Ectodermal cell (in vitro differentiated cells): Measurements from ENCODE around the gene PARVG.

Experiments
- H3K27ac ChIP-seq: 2 replicates; pipeline ENCODE4 v1.7.0; 2013; ENCODE audit warnings: mild to moderate bottlenecking, low read depth, low read length; ENCODE audit not compliant: insufficient read depth, poor library complexity, severe bottlenecking
- H3K27me3 ChIP-seq: 2 replicates; pipeline ENCODE4 v1.7.0; 2013; ENCODE audit warnings: mild to moderate bottlenecking, low read length; ENCODE audit not compliant: insufficient read depth, control insufficient read depth, poor library complexity, severe bottlenecking
- H3K36me3 ChIP-seq: one replicate; pipeline ENCODE4 v1.7.0; 2013; ENCODE audit warnings: low read length; ENCODE audit not compliant: control insufficient read depth, insufficient read depth
- H3K4me1 ChIP-seq: one replicate; pipeline ENCODE4 v1.7.0; 2013; ENCODE audit warnings: low read length; ENCODE audit not compliant: control insufficient read depth, insufficient read depth
- H3K4me3 ChIP-seq: 2 replicates; pipeline ENCODE4 v1.7.0; 2013; ENCODE audit warnings: low read depth, low read length, control low read depth; ENCODE audit not compliant: insufficient read depth
- H3K9me3 ChIP-seq: 2 replicates; pipeline ENCODE4 v1.7.0; 2013; ENCODE audit warnings: mild to moderate bottlenecking, low read length, moderate library complexity; ENCODE audit not compliant: control insufficient read depth
- WGBS, 2 experiments: methylation state at CpG; one replicate each; pipeline ENCODE4 v1.1.7; 2013; ENCODE audit warnings: missing lambda C conversion rate in 2 of 2; 5-methylcytosine and 5-hydroxymethylcytosine counted together

Gene PARVG

DNA sequence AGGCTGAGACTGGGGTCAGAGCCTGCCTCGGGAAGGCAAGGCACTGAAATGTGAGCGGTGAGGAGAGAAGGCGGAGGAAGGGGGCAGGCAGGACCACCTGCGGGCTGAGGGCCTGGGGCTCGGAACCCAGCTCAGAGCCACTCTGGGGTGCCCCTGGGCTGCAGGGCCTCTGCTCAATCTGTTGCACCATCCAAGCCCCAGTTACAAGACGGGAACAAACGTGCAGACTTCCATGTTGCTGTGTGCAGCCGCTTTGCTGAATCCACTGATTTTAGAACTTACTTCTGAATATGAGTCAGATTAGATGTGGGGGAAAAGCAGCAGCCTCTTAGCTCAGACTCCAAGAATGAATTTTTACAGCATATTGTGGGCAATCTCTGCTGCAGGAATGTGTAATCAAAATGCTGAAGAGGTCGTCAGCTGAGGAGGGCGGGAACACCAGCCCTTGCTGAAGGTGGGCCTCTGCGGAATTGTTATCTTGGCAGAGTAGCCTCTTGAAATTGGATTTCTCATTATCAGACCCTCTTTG, 21.6 kb downstream of the PARVG start:
- 79 to 81% methylated on average over 11 of the region's 11 CpGs for WGBS, 2 experiments

DNA sequence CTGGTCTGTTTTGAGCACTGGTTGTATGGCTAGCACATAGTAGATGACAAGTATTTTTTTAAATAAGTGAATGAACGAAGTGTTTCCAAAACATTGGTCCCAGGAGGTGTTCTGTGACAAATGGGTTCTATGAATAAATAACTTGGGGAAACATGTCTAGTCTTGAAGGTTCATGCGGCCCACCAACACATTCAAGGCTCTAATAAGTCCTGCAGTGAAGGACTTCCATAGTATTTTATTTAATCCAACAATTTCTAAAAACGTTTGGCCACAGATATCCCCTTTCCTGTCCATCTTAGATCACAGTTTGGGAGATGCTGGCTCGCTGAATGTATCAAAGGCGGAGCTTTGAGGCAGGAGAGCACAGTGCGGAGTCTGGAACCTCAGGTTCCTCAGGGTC, 22.5 kb downstream of the PARVG start:
- WGBS, 2 experiments = 93 to 94% methylated on average over 6 of the region's 6 CpGs
- no peaks in the 10 kb centered on the region for H3K27me3 ChIP-seq
- no peaks in the 10 kb centered on the region for H3K9me3 ChIP-seq
- H3K36me3 ChIP-seq = no peaks in the 10 kb centered on the region
- no peak overlapping the region for H3K4me3 ChIP-seq
- no peak overlapping the region for H3K27ac ChIP-seq
- no peaks in the 10 kb centered on the region for H3K4me1 ChIP-seq

More for the DNA sequence above, 21.6 kb downstream of the PARVG start:
- H3K4me1 ChIP-seq = no peaks in the 10 kb centered on the region
- H3K9me3 ChIP-seq = no peaks in the 10 kb centered on the region
- H3K36me3 ChIP-seq = no peaks in the 10 kb centered on the region
- H3K27ac ChIP-seq = no peak overlapping the region
- H3K4me3 ChIP-seq = no peak overlapping the region
- no peaks in the 10 kb centered on the region for H3K27me3 ChIP-seq

DNA sequence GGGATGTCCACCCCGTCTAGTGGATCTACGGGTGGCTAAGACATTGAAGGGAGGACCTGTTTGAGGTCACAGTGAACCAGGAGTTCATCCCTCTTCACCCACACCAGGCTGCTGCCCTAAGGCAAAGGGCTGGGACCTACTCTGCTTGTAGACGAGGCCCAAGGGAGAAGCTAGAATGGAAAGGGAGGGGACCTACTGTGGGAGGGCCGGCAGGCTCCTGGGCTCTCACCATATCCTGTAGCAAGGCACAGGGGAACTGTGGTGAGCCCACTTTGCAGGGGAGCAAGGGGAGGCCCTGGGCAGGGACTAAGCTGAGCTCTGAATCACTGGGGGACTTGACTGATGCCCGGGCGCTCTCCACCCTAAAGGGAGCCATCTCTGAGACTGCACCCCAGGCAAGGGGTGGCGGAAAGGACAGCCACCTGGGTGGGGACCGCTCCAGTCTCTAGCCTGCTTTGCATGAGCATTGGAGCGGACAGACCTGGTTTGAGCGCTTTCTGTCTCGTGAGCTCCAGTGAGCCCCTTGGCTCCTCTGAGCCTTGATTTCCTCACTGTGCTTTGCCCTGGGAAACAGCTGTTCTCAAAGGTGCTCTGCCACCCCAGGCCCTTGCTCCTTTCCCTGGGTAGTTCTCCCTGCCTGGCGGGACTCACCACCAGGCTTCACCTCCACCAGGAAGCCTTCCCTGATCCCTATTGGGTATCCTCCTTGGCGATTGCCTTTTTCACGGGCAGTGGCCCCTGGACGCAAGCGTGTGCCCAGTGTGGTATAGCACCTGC, 24.2 kb downstream of the PARVG start:
- Histone ChIP-seq H3K36me3 (no peaks in the 10 kb centered on the region), H3K4me1 (no peaks in the 10 kb centered on the region), H3K4me3 (no peak overlapping the region), H3K27me3 (no peaks in the 10 kb centered on the region), H3K9me3 (no peaks in the 10 kb centered on the region), H3K27ac (no peak overlapping the region)
- WGBS, 2 experiments = 91 to 93% methylated on average over 16 of the region's 16 CpGs

DNA sequence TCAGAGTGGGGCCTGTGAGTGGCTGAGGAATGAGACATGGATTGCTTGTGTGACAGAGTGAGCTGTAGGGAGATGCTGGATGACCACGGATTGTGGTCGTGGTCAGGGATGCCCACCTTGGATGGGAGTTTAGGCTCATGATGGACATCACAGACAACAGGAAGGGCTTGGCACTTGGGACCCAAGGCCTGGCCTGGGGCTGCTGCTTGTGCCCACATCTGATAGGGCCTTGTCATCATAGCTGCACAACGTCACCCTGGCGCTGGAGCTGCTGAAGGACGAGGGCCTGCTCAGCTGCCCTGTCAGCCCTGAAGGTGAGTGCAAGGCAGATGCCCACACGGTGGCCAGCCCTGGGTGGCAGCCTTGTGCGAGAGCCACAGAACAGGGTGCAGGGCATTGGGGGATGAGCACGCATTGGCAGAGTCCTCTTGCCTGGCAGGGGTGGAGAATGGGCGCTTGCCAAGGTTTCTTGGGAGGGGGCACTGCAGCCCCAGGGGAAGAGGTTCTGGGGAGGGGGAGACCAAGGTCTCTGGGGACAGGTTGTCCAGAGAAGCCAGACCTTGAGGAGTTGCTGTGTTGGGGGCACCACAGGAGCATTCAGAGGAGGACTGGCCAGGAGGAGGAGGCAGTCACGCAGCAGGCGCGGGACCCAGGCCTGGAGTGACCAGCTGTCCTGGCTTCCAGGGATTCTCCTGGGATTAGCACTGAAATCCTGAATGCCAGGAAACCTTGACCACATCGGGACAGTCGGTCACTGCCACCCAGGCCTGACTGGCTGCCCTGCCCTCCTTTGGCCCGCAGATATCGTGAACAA, 25.0 kb downstream of the PARVG start:
- H3K9me3 ChIP-seq = no peaks in the 10 kb centered on the region
- no peaks in the 10 kb centered on the region for H3K27me3 ChIP-seq

DNA sequence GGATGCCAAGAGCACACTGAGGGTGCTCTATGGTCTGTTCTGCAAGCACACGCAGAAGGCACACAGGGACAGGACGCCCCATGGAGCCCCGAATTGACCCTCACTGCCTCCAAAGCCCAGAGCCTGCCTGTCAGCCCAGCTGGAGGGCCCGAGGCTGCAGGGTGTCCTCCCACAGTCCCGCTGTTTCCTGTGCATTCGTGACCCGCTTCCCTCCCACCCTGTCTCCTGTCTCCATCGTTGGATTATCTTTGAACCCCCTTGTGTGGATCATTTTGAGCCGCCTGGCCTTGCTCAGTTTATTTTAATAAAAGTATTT, 25.6 kb downstream of the PARVG start:
- Histone ChIP-seq H3K4me3 (no peak overlapping the region), H3K27me3 (no peaks in the 10 kb centered on the region), H3K9me3 (no peaks in the 10 kb centered on the region), H3K4me1 (no peaks in the 10 kb centered on the region), H3K27ac (no peak overlapping the region), H3K36me3 (no peaks in the 10 kb centered on the region)
- WGBS, 2 experiments = 87 to 94% methylated on average over 9 of the region's 9 CpGs

More for the DNA sequence above, 25.0 kb downstream of the PARVG start:
- WGBS, 2 experiments = 95 to 96% methylated on average over 16 of the region's 16 CpGs
- no peak overlapping the region for H3K4me3 ChIP-seq
- H3K4me1 ChIP-seq = no peaks in the 10 kb centered on the region
- no peaks in the 10 kb centered on the region for H3K36me3 ChIP-seq
- no peak overlapping the region for H3K27ac ChIP-seq

DNA sequence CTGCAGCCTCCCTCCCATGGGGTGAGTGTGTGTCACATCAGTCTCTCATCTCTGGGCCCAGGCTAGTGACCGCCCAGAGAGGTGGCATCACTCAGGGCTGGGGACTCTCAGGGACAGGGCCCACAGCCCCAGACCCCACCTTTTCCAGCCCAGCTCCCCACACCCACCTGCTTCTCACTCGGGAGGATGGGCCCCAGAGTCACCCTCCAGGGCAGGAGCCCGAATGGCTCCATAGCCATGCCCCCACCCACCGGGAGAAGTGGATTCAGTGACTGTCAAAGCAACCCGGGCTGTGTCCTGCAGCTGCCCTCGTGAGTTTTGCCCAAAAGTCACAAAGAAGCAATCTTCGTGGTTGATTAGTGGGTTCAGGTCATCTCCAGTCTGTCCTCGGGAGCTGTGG, 26.0 kb downstream of the PARVG start:
- no peak overlapping the region for H3K27ac ChIP-seq
- no peak overlapping the region for H3K4me3 ChIP-seq
- 89% methylated on average over 8 of the region's 8 CpGs for whole genome bisulfite sequencing, 2 experiments
- no peaks in the 10 kb centered on the region for H3K36me3 ChIP-seq
- H3K9me3 ChIP-seq = no peaks in the 10 kb centered on the region
- H3K4me1 ChIP-seq = no peaks in the 10 kb centered on the region
- H3K27me3 ChIP-seq = no peaks in the 10 kb centered on the region

DNA sequence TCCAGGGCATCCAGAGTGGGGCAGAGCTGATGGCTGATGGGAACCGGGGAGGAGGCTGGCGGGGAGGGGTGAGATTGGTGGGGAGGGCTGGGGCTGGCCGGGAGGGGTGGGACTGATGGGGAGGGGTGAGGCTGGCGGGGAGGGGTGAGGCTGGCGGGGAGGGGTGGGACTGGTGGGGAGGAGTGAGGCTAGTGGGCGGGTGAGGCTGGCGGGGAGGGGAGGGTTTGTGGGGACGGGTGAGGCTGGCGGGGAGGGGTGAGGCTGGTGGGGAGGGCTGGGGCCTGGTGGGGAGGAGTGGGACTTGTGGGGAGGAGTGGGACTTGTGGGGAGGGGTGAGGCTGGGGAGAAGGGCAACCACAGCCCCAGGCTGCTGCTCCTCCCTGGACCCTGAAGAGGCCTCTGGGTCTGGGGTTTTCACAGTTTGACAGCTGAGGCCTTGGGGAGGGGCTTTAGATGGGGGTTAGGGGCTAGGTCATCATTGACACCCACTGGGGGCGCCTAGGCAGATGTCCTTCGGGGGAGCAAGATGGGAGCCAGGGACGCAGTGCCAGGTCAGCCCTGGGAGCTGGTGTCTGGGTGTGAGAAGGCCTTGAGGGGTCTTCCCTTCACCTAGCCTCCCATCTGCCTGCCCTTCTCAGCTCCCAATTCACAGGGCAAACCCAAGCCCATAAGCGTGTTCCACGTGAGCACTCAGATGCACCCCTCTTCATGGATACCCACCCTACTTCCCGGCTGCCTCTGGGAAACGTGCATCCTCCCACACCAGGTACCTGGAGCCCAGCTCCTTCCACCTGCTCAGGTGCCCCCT, 26.7 kb downstream of the PARVG start:
- H3K4me1 ChIP-seq = no peaks in the 10 kb centered on the region
- no peaks in the 10 kb centered on the region for H3K27me3 ChIP-seq
- no peaks in the 10 kb centered on the region for H3K9me3 ChIP-seq
- 82% methylated on average over 15 to 16 of the region's 16 CpGs for WGBS, 2 experiments
- H3K36me3 ChIP-seq = no peaks in the 10 kb centered on the region
- H3K4me3 ChIP-seq = no peak overlapping the region
- no peak overlapping the region for H3K27ac ChIP-seq

DNA sequence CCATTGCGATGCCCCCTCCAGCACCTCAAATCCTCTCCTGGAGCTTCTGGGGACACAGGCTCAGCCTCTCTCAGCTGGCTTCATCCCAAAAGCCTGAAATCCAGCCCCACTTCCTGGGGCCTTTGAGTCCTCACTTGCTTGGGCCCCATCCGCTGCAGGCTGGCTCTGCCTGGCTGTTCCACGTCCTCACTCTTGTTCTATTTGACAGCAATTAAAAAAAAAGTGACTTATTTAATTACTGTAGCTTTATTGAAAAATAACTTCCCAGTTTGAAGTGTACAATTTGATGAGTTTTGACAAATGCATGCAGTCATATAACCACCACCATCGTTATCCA, 27.2 kb downstream of the PARVG start:
- no peaks in the 10 kb centered on the region for H3K4me1 ChIP-seq
- no peak overlapping the region for H3K27ac ChIP-seq
- H3K4me3 ChIP-seq = no peak overlapping the region
- no peaks in the 10 kb centered on the region for H3K9me3 ChIP-seq
- WGBS, 2 experiments = 87% methylated on average over 3 to 4 of the region's 4 CpGs
- H3K36me3 ChIP-seq = no peaks in the 10 kb centered on the region
- H3K27me3 ChIP-seq = no peaks in the 10 kb centered on the region

DNA sequence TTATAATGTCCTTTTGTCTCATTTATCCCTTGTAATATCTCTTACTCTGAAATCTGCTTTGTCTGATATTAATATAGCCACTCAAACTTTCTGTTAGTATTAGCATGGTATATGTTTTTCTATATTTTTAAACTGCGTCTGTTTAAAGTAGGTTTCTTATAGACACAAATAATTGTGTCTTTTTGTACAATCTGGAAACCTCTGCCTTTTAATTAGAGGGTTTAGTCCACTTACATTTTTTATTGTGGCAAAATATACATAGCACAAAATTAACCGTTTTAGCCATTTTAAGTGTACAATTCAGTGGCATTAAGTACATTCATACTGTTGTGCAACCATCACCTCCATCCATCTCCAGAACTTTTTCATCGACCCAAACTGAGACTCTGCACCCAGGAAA, 28.6 kb downstream of the PARVG start:
- 81 to 93% methylated on average over 2 of the region's 3 CpGs for WGBS, 2 experiments
- Histone ChIP-seq H3K4me3 (no peak overlapping the region), H3K36me3 (no peaks in the 10 kb centered on the region), H3K27me3 (no peaks in the 10 kb centered on the region), H3K27ac (no peak overlapping the region), H3K9me3 (no peaks in the 10 kb centered on the region), H3K4me1 (no peaks in the 10 kb centered on the region)

DNA sequence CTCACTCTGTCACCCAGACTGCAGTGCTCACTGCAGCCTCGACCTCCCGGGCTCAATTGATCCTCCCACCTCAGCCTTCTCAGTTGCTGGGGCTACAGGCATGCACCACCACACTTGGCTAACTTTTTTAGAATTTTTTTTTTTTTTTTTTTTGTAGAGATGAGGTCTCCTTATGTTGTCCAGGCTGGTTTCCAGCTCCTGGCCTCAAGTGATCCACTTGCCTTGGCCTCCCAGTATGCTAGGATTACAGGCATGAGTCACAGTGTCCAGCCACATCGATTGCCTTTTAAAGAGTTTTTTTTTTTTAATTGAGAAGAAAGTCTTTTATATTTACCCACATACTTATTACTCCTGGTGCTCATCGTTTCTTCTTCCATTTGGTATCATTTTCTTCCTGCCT, 30.0 kb downstream of the PARVG start:
- Histone ChIP-seq H3K9me3 (no peaks in the 10 kb centered on the region), H3K4me3 (no peak overlapping the region), H3K27me3 (no peaks in the 10 kb centered on the region), H3K36me3 (no peaks in the 10 kb centered on the region), H3K27ac (no peak overlapping the region), H3K4me1 (no peaks in the 10 kb centered on the region)
- WGBS, 2 experiments = 90% methylated on average over 2 of the region's 4 CpGs
